ENCODE measurements around the gene CDKN2AIP.

CDKN2AIP gene

GRCh38 chr4:183485411-183486160, 41.1 kb downstream of the CDKN2AIP start:
- CTCF ChIA-PET = interaction anchor here (0.6 to 0.7 kb wide), 3 partner anchors 18 to 1034 kb away, joined by 3 to 6 read pairs (median 3); no protein-coding TSS in a partner anchor
- no peak overlapping the region for H3K27ac ChIP-seq
- no peak for DNase-seq (ENCODE audit: low spot score)
- no peak for TF ChIP-seq CTCF (conservative IDR thresholded peaks at IDR 0.05; ENCODE audit: low read depth)
- POLR2A ChIA-PET (ENCODE audit: low non-redundant PET) = no interaction called here

- POLR2A ChIA-PET (ENCODE audit: low non-redundant PET) = no interaction called here
- peak overlapping the region; percentile 63; the same call in 1 of the 2 replicates for H3K27ac ChIP-seq
- CTCF ChIA-PET = no interaction called here
- DNase-seq (ENCODE audit: low spot score) = peak; percentile 61
- TF ChIP-seq CTCF (conservative IDR thresholded peaks at IDR 0.05; ENCODE audit: low read depth) = no peak
Observed at GRCh38 chr4:183492791-183493222, 48.4 kb downstream of the CDKN2AIP start.

- TF ChIP-seq CTCF (conservative IDR thresholded peaks at IDR 0.05; ENCODE audit: low read depth) = no peak
- H3K27ac ChIP-seq = no peak overlapping the region
- ChIA-PET CTCF (interaction anchor here (0.6 kb wide), 1 partner anchor 1003 kb away, joined by 4 read pairs; no protein-coding TSS in a partner anchor), POLR2A (ENCODE audit: low non-redundant PET) (interaction anchor here (0.6 kb wide), 1 partner anchor 11 kb away, joined by 3 read pairs; no protein-coding TSS in a partner anchor)
- peak; percentile 59 for DNase-seq (ENCODE audit: low spot score)
Observed at GRCh38 chr4:183493246-183493645, 48.8 kb downstream of the CDKN2AIP start.

GRCh38 chr4:183495184-183495583, 50.7 kb downstream of the CDKN2AIP start:
- no peak overlapping the region for H3K27ac ChIP-seq
- POLR2A ChIA-PET (ENCODE audit: low non-redundant PET) = no interaction called here
- no peak for DNase-seq (ENCODE audit: low spot score)
- CTCF ChIA-PET = no interaction called here
- no peak for TF ChIP-seq CTCF (conservative IDR thresholded peaks at IDR 0.05; ENCODE audit: low read depth)

Data from RWPE1 (cell line).